ENCODE data around the gene PRKACA.

Gene PRKACA

GRCh38 chr19:14082675-14082960 is 34.9 kb downstream of the PRKACA start:
- no peaks in the 10 kb centered on the region for H3K79me2 ChIP-seq (ENCODE audit: low read length)
- H3K4me1 ChIP-seq (ENCODE audit: low read length): peaks cover 14% of the 10 kb centered on the region
- peaks cover 3% of the 10 kb centered on the region for H3K36me3 ChIP-seq (replicated peaks; ENCODE audit: low read depth, low read length)
- TF ChIP-seq EZH2phosphoT487 (IDR thresholded peaks at IDR 0.05; ENCODE audit: low read depth) (no peak), CTCF (IDR thresholded peaks at IDR 0.05; ENCODE audit: low read depth, low read length) (no peak)
- H3K9me3 ChIP-seq (ENCODE audit: insufficient read depth, low read length): no peaks in the 10 kb centered on the region
- no peak overlapping the region; the same call in 1 of the 2 replicates for H3K4me2 ChIP-seq (ENCODE audit: low read length)
- H3K27ac ChIP-seq (ENCODE audit: low read length): no peak overlapping the region
- no peaks in the 10 kb centered on the region for H3K27me3 ChIP-seq (ENCODE audit: low read depth, low read length)
- H4K20me1 ChIP-seq (ENCODE audit: insufficient read depth, low read length): no peaks in the 10 kb centered on the region
- no peak overlapping the region for H3K4me3 ChIP-seq (ENCODE audit: low read length)
- H3K9ac ChIP-seq (ENCODE audit: low read length): no peak overlapping the region
- no peak overlapping the region for H2AFZ ChIP-seq (ENCODE audit: low read depth, low read length)

- H2AFZ ChIP-seq (ENCODE audit: low read depth, low read length): peak overlapping the region; percentile 66; the same call in 1 of the 2 replicates
- TF ChIP-seq EZH2phosphoT487 (IDR thresholded peaks at IDR 0.05; ENCODE audit: low read depth): no peak
- no peak for TF ChIP-seq CTCF (IDR thresholded peaks at IDR 0.05; ENCODE audit: low read depth, low read length)
- H3K4me1 ChIP-seq (ENCODE audit: low read length): peaks cover 14% of the 10 kb centered on the region
- peaks cover 3% of the 10 kb centered on the region for H3K36me3 ChIP-seq (replicated peaks; ENCODE audit: low read depth, low read length)
- no peaks in the 10 kb centered on the region for H3K79me2 ChIP-seq (ENCODE audit: low read length)
- H3K27ac ChIP-seq (ENCODE audit: low read length): peak overlapping the region; percentile 20
- H3K4me3 ChIP-seq (ENCODE audit: low read length): peak overlapping the region; percentile 82
- no peaks in the 10 kb centered on the region for H4K20me1 ChIP-seq (ENCODE audit: insufficient read depth, low read length)
- H3K27me3 ChIP-seq (ENCODE audit: low read depth, low read length): no peaks in the 10 kb centered on the region
- H3K4me2 ChIP-seq (ENCODE audit: low read length): peak overlapping the region; percentile 87
- peak overlapping the region; percentile 76 for H3K9ac ChIP-seq (ENCODE audit: low read length)
- H3K9me3 ChIP-seq (ENCODE audit: insufficient read depth, low read length): no peaks in the 10 kb centered on the region
Measured at GRCh38 chr19:14081797-14082674, 35.5 kb downstream of the PRKACA start.

- H3K4me3 ChIP-seq (ENCODE audit: low read length): peak overlapping the region; percentile 82
- H3K9ac ChIP-seq (ENCODE audit: low read length): peak overlapping the region; percentile 76
- no peaks in the 10 kb centered on the region for H4K20me1 ChIP-seq (ENCODE audit: insufficient read depth, low read length)
- H3K27me3 ChIP-seq (ENCODE audit: low read depth, low read length): no peaks in the 10 kb centered on the region
- H3K9me3 ChIP-seq (ENCODE audit: insufficient read depth, low read length): no peaks in the 10 kb centered on the region
- H3K27ac ChIP-seq (ENCODE audit: low read length): peak overlapping the region; percentile 55
- no peaks in the 10 kb centered on the region for H3K79me2 ChIP-seq (ENCODE audit: low read length)
- no peaks in the 10 kb centered on the region for H3K36me3 ChIP-seq (replicated peaks; ENCODE audit: low read depth, low read length)
- peak overlapping the region; percentile 66 for H2AFZ ChIP-seq (ENCODE audit: low read depth, low read length)
- TF ChIP-seq CTCF (IDR thresholded peaks at IDR 0.05; ENCODE audit: low read depth, low read length) (no peak), EZH2phosphoT487 (IDR thresholded peaks at IDR 0.05; ENCODE audit: low read depth) (no peak)
- H3K4me2 ChIP-seq (ENCODE audit: low read length): peak overlapping the region; percentile 87
- H3K4me1 ChIP-seq (ENCODE audit: low read length): peaks cover 14% of the 10 kb centered on the region
Measured at GRCh38 chr19:14080887-14081796, 36.4 kb downstream of the PRKACA start.

- Histone ChIP-seq H3K27me3 (ENCODE audit: low read depth, low read length) (no peaks in the 10 kb centered on the region), H3K36me3 (replicated peaks; ENCODE audit: low read depth, low read length) (no peaks in the 10 kb centered on the region), H3K4me3 (ENCODE audit: low read length) (no peak overlapping the region), H3K79me2 (ENCODE audit: low read length) (no peaks in the 10 kb centered on the region), H3K27ac (ENCODE audit: low read length) (no peak overlapping the region), H4K20me1 (ENCODE audit: insufficient read depth, low read length) (no peaks in the 10 kb centered on the region), H3K9me3 (ENCODE audit: insufficient read depth, low read length) (no peaks in the 10 kb centered on the region), H2AFZ (ENCODE audit: low read depth, low read length) (no peak overlapping the region), H3K4me2 (ENCODE audit: low read length) (no peak overlapping the region), H3K9ac (ENCODE audit: low read length) (no peak overlapping the region), H3K4me1 (ENCODE audit: low read length) (peaks cover 26% of the 10 kb centered on the region)
- no peak for TF ChIP-seq CTCF (IDR thresholded peaks at IDR 0.05; ENCODE audit: low read depth, low read length)
- no peak for TF ChIP-seq EZH2phosphoT487 (IDR thresholded peaks at IDR 0.05; ENCODE audit: low read depth)
Measured at GRCh38 chr19:14078411-14078810, 39.2 kb downstream of the PRKACA start.
